Cerebellar nuclear complex (tissue), 1 donor: ENCODE measurements around the gene PACSIN1.

Source experiments
- DNase-seq, 2 experiments: peaks; one replicate each; lab custom pipeline; 2025; lab: John Stamatoyannopoulos, UW

Gene PACSIN1

GRCh38 chr6:34465531-34466241 is at the start of gene PACSIN1:
TSS of gene PACSIN1 (plus strand) at chr6:34466076. CDS start at chr6:34526306, 60,230 bp downstream.
- DNase-seq: peak; percentile 52 to 76

GRCh38 chr6:34416877-34417371 is 49.0 kb upstream of the PACSIN1 start:
- peak in 1 of 2 experiments; percentile 12 for DNase-seq

GRCh38 chr6:34418367-34418766 is 47.5 kb upstream of the PACSIN1 start:
- no peak for DNase-seq

DNA sequence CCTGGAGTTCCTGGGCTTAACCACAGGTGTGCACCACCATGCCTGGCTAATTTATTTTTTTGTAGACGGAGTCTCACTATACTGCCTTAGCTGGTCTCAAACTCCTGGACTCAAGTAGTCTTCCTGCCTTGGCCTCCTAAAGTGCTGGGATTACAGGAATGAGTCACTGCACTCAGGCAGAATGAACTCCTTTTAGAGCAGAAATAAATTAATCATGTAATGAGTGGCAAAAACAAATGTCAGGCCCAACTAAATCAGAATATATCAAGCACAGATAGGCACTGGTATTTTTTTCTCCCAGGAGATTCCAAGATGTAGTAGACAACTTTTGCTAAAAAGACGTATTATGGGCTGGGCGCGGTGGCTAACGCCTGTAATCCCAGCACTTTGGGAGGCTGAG is 42.6 kb upstream of the PACSIN1 start:
- DNase-seq: no peak

- DNase-seq: no peak
Measured at GRCh38 chr6:34424200-34425131, 41.4 kb upstream of the PACSIN1 start.

DNA sequence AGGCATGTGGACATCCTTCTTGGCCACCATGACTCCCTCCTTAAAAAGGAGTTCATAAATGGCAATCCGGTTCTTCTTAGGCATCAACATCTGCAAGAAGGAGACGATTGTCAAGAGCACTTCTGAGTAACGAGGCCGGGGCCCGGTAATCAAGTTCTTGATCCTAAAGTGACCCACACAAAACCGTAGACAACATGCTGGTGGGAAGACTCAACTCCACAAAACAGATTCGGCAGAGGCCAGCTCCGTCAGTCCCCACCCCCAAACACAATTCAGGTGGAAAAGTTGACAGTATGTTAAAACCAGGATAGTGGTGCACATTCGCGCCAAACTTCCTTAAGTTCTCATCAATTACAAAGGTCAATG is 40.8 kb upstream of the PACSIN1 start:
- DNase-seq: no peak

DNA sequence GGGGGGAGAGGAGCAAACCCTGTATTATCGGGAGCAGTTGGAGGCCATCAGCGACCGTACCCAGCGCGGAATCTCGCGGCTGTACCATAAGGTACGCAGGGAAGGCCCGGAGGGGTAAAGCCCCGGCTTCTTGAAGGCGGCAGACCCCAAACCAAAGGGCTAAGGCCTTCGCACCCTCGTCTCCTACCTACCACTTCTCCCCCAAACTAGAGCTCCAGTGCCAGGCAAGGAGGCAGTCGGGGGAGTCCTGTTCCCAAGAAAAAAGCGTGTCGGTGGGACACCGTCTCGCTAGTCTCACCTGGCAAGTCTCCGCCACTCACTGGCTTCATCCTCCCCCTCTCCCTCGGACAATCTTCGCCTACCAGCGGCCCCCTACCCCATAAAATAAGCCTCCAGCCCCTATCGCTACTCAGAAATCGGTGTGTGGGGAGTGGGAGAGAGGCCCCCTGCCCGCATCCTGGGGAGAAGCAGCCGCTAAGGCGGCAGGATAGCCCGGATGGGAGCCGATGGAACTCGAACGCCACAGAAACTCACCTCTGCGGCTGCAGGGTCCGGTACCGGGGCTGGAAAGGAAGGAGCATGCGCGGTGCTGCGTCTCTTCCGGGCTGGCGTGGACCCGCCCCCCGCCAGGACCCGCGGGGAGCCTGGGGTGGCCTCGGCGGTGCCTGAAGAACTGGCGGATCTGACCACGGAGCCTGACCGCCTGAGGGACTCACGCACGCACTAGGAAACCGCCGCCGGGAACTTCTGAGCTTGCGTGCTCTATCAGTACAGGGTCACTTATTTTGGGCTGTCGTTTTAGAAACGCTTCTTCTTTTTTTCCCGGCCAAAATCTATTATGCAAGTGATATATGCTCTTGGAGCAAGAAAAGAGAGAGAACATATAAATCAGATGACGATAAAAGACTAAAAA is 40.1 kb upstream of the PACSIN1 start, which contains the start of gene RPS10:
RPS10 (minus strand) TSS at position 572 of the 913 bp plus-strand sequence. CDS start 848 bp downstream, outside the sequence.
- DNase-seq: peak; percentile 43 to 65

DNA sequence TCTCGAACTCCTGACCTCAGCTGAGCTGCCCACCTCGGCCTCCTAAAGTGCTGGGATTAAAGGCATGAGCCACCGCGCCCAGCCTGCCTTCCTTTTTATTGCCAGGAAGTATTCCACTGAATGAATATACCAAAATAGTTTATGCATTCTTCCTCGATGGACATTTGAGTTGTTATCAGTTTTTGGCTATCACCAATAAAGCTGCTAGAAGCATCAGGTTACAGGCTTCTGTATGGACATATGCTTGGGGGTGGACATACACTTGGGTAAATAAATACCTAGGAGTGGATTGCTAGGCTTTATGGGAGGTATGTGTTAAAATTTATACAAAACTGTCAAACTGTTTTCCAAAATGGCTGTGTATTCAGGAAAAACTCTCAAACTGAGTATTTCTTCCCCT is 30.0 kb upstream of the PACSIN1 start:
- DNase-seq: no peak

DNA sequence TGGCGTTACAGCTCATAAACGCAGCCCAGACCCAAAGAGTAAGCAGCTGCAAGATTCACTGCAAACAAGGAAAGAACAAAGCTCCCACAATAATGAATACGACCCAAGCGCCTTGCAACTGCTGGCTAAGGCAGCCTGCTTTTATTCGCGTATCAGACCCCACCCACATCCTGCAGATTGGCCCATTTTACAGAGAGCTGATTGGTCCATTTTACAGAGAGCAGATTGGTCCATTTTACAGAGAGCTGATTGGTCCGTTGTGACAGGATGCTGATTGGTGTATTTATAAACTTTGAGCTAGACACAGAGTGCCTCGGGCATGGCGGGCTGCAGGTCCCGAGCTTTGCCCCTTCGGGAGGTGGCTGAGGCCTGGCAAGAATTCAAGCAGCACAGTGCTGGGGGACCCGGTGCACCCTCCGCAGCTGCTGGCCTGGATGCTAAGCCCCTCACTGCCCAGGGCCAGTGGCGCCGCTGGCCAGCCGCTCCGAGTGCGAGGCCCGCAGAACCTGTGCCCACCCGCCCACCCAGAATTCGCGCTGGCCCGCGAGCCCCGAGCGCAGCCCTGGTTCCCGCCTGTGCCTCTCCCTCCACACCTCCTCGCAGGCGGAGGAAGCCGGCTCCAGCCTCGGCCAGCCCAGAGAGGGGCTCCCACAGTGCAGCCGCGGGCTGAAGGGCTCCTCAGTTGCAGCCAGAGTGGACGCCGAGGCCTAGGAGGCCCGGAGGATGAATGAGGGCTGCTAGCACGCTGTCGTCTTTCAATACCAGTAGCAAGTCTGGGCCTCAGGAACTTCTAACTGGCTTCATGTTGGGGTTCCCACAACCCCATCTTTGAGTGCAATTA is 28.9 kb upstream of the PACSIN1 start:
- no peak for DNase-seq

DNA sequence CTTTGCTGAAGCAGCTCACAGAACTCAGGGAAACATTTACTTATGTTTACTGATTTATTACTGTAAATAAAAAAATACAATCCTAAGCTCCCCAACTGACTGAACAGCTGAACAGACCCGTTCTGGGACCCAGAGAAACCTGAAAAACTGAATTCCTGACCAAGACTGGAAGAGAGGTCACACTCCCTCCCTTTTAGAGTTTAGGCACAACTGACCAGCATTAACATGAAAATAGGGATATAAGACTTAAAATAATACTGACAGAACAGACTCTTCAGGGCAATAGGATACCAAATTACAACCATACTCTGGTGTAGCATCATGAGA is 28.3 kb upstream of the PACSIN1 start:
- DNase-seq: no peak

GRCh38 chr6:34438705-34439104 is 27.2 kb upstream of the PACSIN1 start:
- no peak for DNase-seq

DNA sequence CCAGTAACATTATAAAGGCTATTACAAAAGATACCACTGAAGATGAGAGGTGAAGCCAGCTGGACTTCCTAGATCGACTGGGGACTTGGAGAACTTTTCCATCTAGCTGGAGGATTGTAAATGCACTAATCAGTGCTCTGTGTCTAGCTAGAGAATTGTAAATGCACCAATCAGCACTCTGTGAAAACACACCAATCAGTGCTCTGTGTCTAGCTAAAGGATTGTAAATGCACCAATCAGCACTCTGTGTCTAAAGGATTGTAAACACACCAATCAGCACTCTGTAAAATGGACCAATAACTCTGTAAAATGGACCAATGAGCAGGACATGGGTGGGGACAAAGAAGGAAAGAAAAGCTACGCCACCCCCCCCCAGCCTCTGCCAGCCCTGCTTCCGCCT is 26.4 kb upstream of the PACSIN1 start:
- no peak for DNase-seq

GRCh38 chr6:34441526-34441925 is 24.4 kb upstream of the PACSIN1 start:
- no peak for DNase-seq

DNA sequence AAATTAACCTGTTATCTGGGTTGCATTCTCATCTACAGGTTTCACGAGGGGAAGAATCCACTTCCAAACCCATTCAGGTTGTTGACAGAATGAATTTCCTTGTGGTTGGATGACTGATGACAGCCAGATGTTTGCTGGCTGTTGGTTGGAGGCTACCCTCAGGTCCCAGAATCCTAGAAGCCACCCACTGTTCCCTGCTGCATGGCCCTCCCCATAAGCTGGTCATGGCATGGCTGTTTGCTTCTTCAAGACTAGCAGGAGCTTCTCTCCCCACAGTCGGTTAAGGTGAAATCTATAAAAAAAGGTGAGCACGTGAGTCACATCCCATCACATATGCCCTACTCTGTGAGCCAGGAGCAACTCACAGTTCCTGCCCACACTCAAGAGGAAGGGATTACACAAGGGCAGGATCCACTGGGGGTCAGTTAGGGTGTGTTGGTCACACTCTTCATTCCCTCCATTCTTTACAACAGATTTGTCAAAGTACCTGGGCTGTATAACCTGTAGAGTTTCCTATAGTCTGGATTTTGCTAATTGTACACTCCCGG is 20.5 kb upstream of the PACSIN1 start:
- DNase-seq: no peak

DNA sequence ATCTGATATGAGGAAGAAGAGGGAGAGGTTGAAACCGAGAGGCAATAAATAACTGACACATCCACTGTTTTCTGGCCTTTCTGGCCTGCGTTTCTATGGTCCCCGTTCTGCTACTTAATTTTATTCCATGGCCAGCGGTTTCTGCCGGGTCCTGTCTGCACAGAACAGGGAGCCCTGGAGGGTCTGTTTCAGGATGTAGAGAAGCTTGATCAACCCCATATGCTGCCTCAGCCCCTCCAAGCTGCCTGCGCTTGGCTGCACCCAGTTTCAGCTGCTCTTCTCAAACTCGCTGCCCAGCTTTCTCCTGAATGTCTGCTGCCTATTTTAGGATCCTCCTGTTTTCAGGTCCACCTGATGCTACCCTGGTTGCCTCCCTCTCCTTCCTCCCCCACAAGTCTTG is 18.5 kb upstream of the PACSIN1 start:
- DNase-seq: no peak

DNA sequence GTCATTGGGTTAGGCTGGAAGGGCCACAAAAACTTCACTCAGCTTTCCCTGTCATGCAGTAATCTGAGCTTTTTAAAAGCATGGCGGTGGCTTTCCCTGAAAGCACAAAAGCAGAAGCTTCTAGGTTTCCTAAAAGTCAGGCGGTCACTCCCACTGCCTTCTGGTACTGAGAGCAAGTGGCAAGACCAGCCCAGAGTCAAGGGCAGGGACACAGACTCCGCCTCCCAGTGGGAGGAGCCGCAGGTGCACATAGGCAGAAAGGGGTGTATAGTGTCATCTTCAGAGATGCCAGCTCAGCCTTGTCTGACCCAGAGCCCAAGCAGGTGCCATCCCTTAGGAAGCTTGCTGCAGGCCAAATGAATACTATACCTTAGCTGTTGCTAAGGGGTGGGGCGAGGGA is 18.0 kb upstream of the PACSIN1 start:
- peak; percentile 78 to 80 for DNase-seq

GRCh38 chr6:34451192-34451591 is 14.7 kb upstream of the PACSIN1 start:
- no peak for DNase-seq

GRCh38 chr6:34455831-34456230 is 10.0 kb upstream of the PACSIN1 start:
- DNase-seq: no peak

- DNase-seq: no peak
Measured at GRCh38 chr6:34457382-34457741, 8.5 kb upstream of the PACSIN1 start.
